CD4-positive, alpha-beta T cell (primary cell): ENCODE measurements around the gene KRTAP10-7. TPM values are rescaled to one million over a fixed set of nuclear protein-coding genes. Genes with fewer than 3 reads are reported as not detected.

Experiments used
- ATAC-seq: fragments of 200-7000 bp; cut with Tn5 transposase; one replicate; pipeline ENCODE4 v1.10.0; 2022; ENCODE audit warnings: mild to moderate bottlenecking; ENCODE audit not compliant: poor library complexity
- CTCF ChIA-PET: fragments of 350-600 bp; sonication (Branson Sonifier 250); formaldehyde crosslinking; loops from one replicate; lab custom pipeline; 2021; ENCODE audit warnings: antibody characterized with exemption, inconsistent platforms; lab: Charles Lee
- POLR2A ChIA-PET: fragments of 350-600 bp; sonication (Branson Sonifier 250); formaldehyde crosslinking; loops from one replicate; lab custom pipeline; 2021; ENCODE audit warnings: antibody characterized with exemption, inconsistent platforms; lab: Charles Lee
- DNase-seq, 14 experiments: peaks; one replicate each; pipeline ENCODE4 v3.0.0-alpha.2; 2013 to 2020; ENCODE audit warnings: mixed read lengths in 2 of 14
- H3K27ac ChIP-seq, 2 donors: one replicate each; pipeline versions ENCODE4 v1.5.1 to v1.7.0; 2013; ENCODE audit warnings: low read length in 2 of 2, low read depth in 1 of 2, mild to moderate bottlenecking in 1 of 2
- H3K27me3 ChIP-seq, 2 experiments: 1 replicate in 1 of 2; 2 replicates in 1 of 2; pipeline versions ENCODE4 v1.6.1 to v1.7.0; 2013; ENCODE audit warnings: low read length in 2 of 2, control low read depth in 1 of 2, mild to moderate bottlenecking in 1 of 2, moderate library complexity in 1 of 2; ENCODE audit not compliant: insufficient read depth in 2 of 2, control insufficient read depth in 1 of 2
- H3K36me3 ChIP-seq: one replicate; pipeline ENCODE4 v1.6.1; 2013; ENCODE audit warnings: low read length, control low read depth; ENCODE audit not compliant: insufficient read depth
- H3K4me1 ChIP-seq: one replicate; pipeline ENCODE4 v1.6.1; 2013; ENCODE audit warnings: low read length, control low read depth; ENCODE audit not compliant: insufficient read depth
- H3K4me3 ChIP-seq: one replicate; pipeline ENCODE4 v1.5.1; 2013; ENCODE audit warnings: mild to moderate bottlenecking, low read length, moderate library complexity
- H3K9me3 ChIP-seq, 2 experiments: 1 replicate in 1 of 2; 2 replicates in 1 of 2; pipeline versions ENCODE4 v1.6.1 to v1.7.0; 2013; ENCODE audit warnings: low read length in 2 of 2, mild to moderate bottlenecking in 2 of 2, control low read depth in 1 of 2, moderate library complexity in 1 of 2; ENCODE audit not compliant: control insufficient read depth in 1 of 2, insufficient read depth in 1 of 2
- H3K27ac Mint-ChIP-seq: one replicate; pipeline ENCODE4 v1.8.0; 2020; ENCODE audit warnings: mixed read lengths
- H3K27me3 Mint-ChIP-seq: one replicate; pipeline ENCODE4 v1.8.0; 2021; ENCODE audit warnings: mixed read lengths
- H3K36me3 Mint-ChIP-seq: one replicate; pipeline ENCODE4 v1.8.0; 2021; ENCODE audit warnings: low read depth, mixed read lengths
- H3K4me1 Mint-ChIP-seq: one replicate; pipeline ENCODE4 v1.8.0; 2021; ENCODE audit warnings: low read depth, mixed read lengths
- H3K4me3 Mint-ChIP-seq: one replicate; pipeline ENCODE4 v1.8.0; 2020; ENCODE audit warnings: mild to moderate bottlenecking, mixed read lengths
- H3K9me3 Mint-ChIP-seq: one replicate; pipeline ENCODE4 v1.8.0; 2020; ENCODE audit warnings: mixed read lengths
- CTCF ChIP-seq: fragments of 200-600 bp; IDR thresholded peaks from one replicate; pipeline ENCODE4 v1.8.0; 2022; ENCODE audit warnings: antibody characterized with exemption, mild to moderate bottlenecking
- intact Hi-C, 2 experiments: fragments of 100-400 bp; cut with DNase I in 1 of 2; cut with micrococcal nuclease in 1 of 2; formaldehyde crosslinking; loops; one replicate each; pipeline versions ENCODE4 v1.15.1 to v1.9.0; 2023 to 2025; cut with DNase I, micrococcal nuclease
- total RNA-seq, 174 experiments: library from RNA in 2 of 174; stranded (reverse) in 2 of 174; gene quantifications; one replicate each; pipeline ENCODE4 v1.2.3 and lab custom pipeline; 2021 to 2026

KRTAP10-7 gene
- total RNA-seq, 2 experiments from 2014 or later = not detected

DNA sequence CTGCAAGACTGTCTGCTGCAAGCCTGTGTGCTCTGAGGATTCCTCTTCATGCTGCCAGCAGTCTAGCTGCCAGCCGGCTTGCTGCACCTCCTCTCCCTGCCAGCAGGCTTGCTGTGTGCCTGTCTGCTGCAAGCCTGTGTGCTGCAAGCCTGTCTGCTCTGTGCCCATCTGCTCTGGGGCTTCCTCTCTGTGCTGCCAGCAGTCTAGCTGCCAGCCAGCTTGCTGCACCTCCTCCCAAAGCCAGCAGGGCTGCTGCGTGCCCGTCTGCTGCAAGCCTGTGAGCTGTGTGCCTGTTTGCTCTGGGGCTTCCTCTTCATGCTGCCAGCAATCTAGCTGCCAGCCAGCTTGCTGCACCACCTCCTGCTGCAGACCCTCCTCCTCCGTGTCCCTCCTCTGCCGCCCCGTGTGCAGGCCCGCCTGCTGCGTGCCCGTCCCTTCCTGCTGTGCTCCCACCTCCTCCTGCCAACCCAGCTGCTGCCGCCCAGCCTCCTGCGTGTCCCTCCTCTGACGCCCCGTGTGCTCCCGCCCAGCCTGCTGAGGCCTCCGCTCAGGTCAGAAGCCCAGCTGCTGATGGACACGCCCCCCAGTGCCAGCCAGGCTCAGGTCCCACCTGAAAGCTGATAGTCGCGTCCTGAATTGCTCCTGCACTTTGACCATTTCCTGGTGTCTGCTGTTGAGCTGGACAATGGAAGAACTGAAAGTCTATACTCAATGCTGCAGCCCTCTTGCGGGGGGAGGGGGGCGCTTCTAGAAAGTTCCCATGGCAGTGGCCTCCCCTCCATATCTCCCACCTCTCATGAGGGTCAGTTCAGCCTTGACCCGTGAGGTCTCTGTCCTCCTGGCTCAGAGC, 25.7 kb upstream of the KRTAP10-7 start:
- H3K36me3 ChIP-seq = no peaks in the 10 kb centered on the region
- H3K27ac ChIP-seq = no peak overlapping the region
- H3K4me3 ChIP-seq = no peak overlapping the region
- CTCF ChIA-PET = no interaction called here
- H3K27me3 ChIP-seq = no peaks in the 10 kb centered on the region
- TF ChIP-seq CTCF = no peak
- peaks cover 2% of the 10 kb centered on the region for H3K4me1 ChIP-seq
- Mint-ChIP-seq H3K9me3 (peaks cover 11% of the 10 kb centered on the region), H3K4me1 (peaks cover 4% of the 10 kb centered on the region), H3K27ac (no peak overlapping the region), H3K4me3 (no peak overlapping the region), H3K27me3 (peaks cover 5% of the 10 kb centered on the region), H3K36me3 (no peaks in the 10 kb centered on the region)
- POLR2A ChIA-PET = no interaction called here
- intact Hi-C loops = no loop called here
- peaks cover 8 to 35% of the 10 kb centered on the region in 2 experiments for H3K9me3 ChIP-seq
- DNase-seq = no peak
- no peak for ATAC-seq

DNA sequence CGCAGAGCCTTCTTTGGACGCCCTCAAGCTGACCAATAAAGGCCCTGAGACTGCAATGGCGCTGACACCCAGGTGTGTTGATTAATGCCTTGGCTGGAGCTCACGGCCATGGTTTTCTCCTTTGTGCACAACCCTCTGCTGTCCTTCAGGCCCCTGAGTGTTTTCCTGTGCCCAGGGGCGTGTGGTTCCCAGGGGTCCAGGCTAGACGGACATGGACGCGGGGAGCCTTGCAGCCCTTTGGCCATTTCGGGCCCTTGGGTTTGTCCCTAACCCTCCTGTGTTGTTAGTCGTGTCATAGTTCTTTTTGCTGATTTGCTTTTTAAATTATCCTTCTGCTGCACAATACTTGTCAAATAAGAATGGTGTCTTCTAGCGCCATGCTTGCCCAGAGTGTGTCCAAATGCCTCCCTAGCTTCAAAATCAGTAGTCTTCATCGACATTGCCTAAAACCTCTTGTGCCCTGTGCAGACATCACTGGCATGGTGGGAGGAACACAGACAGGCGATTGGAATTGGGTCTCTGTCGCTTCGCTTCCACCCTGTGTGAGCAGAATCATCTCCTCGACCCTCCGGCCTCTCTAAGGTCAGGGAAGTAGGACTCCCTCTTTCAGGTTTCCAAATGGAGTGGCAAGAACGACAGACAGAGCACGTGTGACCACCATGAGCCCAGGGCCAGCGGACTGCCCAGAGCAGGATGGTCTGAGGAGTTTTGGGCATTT, 24.9 kb upstream of the KRTAP10-7 start:
- ATAC-seq = no peak
- no peaks in the 10 kb centered on the region for H3K36me3 ChIP-seq
- DNase-seq = no peak
- H3K4me1 Mint-ChIP-seq = peaks cover 4% of the 10 kb centered on the region
- POLR2A ChIA-PET = no interaction called here
- intact Hi-C loops = no loop called here
- no peak overlapping the region for H3K27ac Mint-ChIP-seq
- CTCF ChIA-PET = no interaction called here
- H3K4me3 Mint-ChIP-seq = no peak overlapping the region
- no peaks in the 10 kb centered on the region for H3K27me3 ChIP-seq
- H3K36me3 Mint-ChIP-seq = no peaks in the 10 kb centered on the region
- no peak overlapping the region for H3K27ac ChIP-seq
- H3K27me3 Mint-ChIP-seq = peaks cover 5% of the 10 kb centered on the region
- peaks cover 11% of the 10 kb centered on the region for H3K9me3 Mint-ChIP-seq
- no peak overlapping the region for H3K4me3 ChIP-seq
- TF ChIP-seq CTCF = no peak
- H3K4me1 ChIP-seq = peaks cover 2% of the 10 kb centered on the region
- peaks cover 8 to 42% of the 10 kb centered on the region in 2 experiments for H3K9me3 ChIP-seq

DNA sequence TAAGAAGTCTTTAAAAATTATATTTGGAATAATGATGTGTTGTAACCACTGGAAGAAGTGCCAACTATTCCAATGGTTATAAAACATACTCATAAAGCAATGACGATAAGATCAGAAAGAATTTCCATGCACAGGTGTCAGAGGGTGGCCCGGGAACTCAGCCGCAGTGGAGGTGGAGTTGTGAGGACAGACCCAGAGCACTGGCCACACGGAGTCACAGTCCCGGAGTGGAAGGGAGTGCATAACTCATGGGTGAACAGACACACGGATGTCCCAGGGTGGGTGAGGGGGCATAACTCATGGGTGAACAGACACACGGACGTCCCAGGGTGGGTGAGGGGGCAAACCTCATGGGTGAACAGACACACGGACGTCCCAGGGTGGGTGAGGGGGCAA, 24.4 kb upstream of the KRTAP10-7 start:
- ChIA-PET CTCF (no interaction called here), POLR2A (no interaction called here)
- no peak overlapping the region for H3K4me3 ChIP-seq
- intact Hi-C loops = no loop called here
- DNase-seq (no peak), ATAC-seq (no peak)
- peaks cover 12% of the 10 kb centered on the region for H3K9me3 Mint-ChIP-seq
- H3K4me1 Mint-ChIP-seq = peaks cover 6% of the 10 kb centered on the region
- H3K36me3 ChIP-seq = no peaks in the 10 kb centered on the region
- no peaks in the 10 kb centered on the region for H3K27me3 ChIP-seq
- H3K27ac ChIP-seq = no peak overlapping the region
- no peak overlapping the region for H3K27ac Mint-ChIP-seq
- TF ChIP-seq CTCF = no peak
- no peak overlapping the region for H3K4me3 Mint-ChIP-seq
- H3K9me3 ChIP-seq = peaks cover 8 to 44% of the 10 kb centered on the region in 2 experiments
- peaks cover 5% of the 10 kb centered on the region for H3K27me3 Mint-ChIP-seq
- H3K36me3 Mint-ChIP-seq = no peaks in the 10 kb centered on the region
- H3K4me1 ChIP-seq = peaks cover 2% of the 10 kb centered on the region
